ENCODE results near the gene NACC2. TPM values are rescaled to one million over a fixed set of nuclear protein-coding genes. Genes with fewer than 3 reads are reported as not detected.

Gene NACC2, protein sequence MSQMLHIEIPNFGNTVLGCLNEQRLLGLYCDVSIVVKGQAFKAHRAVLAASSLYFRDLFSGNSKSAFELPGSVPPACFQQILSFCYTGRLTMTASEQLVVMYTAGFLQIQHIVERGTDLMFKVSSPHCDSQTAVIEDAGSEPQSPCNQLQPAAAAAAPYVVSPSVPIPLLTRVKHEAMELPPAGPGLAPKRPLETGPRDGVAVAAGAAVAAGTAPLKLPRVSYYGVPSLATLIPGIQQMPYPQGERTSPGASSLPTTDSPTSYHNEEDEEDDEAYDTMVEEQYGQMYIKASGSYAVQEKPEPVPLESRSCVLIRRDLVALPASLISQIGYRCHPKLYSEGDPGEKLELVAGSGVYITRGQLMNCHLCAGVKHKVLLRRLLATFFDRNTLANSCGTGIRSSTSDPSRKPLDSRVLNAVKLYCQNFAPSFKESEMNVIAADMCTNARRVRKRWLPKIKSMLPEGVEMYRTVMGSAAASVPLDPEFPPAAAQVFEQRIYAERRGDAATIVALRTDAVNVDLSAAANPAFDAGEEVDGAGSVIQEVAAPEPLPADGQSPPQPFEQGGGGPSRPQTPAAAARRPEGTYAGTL
- 10 to 100 TPM; 10.9 to 25.8 (median 13.8) TPM for total RNA-seq
- long read RNA-seq, partial matches to known transcripts = 0 of 1 reads
- long read RNA-seq, other reads (novel, unspliced or antisense) = 1 of 1 reads

DNA sequence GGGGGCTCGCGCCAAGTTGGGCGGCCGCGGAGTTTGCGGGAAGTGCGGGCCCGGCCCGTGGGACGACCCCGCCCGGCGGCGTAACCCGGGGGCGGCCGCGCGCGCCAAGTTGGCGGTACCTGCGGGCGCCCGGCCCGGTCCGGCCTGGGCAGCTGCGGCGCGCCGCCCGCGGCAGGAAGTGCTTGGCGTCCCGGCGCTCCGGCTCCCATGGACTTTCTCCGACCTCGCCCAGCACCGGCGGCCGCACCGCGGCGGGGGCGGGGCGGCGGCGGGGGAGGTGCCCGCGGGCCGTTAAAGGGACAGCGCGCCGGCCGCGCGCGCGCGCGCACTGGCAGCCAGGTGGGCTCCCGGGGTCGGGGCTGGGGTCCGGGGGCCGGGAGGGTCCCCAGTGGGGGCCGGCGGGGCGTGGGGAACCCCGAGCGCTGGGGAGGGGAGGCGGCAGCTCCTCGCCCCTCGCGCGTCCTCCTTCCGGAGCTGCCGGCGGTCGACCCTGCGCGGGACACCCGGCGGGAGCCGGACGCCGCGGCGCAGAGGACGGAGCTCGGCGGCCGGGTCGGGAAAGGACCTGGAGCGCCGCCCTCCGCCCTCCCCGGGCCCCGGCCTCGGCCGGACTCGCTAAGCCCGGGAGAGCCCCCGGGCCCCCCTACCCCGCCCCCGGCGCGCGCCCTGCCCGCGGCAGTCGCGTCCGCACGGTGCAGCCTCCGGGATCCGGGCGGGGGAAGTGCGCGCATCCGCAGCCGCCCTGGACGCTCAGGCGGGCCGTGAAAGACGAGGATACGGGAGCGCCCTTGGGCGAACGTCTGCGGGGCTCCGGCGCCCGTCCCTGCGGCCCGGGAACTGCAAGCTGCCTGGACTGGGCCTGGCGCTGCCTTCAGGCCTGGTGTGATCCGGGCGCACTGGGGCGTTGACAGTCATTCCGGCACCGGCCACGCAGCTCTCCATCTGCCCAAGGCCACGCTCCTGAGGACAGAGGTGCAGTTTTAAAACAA is at the start of gene NACC2:
Gene NACC2 (minus strand): TSS at position 220 of the 989 bp plus-strand sequence. CDS start 44,768 bp downstream, outside the sequence.
- Histone ChIP-seq H3K27ac (peak within 1 kb of the TSS; percentile 68 to 90 (median 79)), H3K4me3 (peak within 1 kb of the TSS; percentile 74 to 91 (median 82)), H3K27me3 (no peaks in the 10 kb centered on the region), H3K4me1 (peaks cover 0 to 35% (median 15%) of the 10 kb centered on the region in 4 donors), H3K36me3 (no peaks in the 10 kb centered on the region), H3K9me3 (no peaks in the 10 kb centered on the region)
- 29% methylated on average over 4 of the region's 143 CpGs for WGBS (ENCODE audit: insufficient coverage, low coverage, low lambda C conversion rate, missing lambda C conversion rate)
- intact Hi-C loops (cut with DNase I) = no loop called here
- peak; percentile 84 to 88 (median 88) for DNase-seq
- ATAC-seq = peak; percentile 63 to 78 (median 66)
- TF ChIP-seq POLR2A (IDR thresholded peaks at IDR 0.05) = peak; percentile 78
- TF ChIP-seq, protein P1, sequence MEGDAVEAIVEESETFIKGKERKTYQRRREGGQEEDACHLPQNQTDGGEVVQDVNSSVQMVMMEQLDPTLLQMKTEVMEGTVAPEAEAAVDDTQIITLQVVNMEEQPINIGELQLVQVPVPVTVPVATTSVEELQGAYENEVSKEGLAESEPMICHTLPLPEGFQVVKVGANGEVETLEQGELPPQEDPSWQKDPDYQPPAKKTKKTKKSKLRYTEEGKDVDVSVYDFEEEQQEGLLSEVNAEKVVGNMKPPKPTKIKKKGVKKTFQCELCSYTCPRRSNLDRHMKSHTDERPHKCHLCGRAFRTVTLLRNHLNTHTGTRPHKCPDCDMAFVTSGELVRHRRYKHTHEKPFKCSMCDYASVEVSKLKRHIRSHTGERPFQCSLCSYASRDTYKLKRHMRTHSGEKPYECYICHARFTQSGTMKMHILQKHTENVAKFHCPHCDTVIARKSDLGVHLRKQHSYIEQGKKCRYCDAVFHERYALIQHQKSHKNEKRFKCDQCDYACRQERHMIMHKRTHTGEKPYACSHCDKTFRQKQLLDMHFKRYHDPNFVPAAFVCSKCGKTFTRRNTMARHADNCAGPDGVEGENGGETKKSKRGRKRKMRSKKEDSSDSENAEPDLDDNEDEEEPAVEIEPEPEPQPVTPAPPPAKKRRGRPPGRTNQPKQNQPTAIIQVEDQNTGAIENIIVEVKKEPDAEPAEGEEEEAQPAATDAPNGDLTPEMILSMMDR (IDR thresholded peaks at IDR 0.05) = peak in 1 of 4 donors; percentile 6

DNA sequence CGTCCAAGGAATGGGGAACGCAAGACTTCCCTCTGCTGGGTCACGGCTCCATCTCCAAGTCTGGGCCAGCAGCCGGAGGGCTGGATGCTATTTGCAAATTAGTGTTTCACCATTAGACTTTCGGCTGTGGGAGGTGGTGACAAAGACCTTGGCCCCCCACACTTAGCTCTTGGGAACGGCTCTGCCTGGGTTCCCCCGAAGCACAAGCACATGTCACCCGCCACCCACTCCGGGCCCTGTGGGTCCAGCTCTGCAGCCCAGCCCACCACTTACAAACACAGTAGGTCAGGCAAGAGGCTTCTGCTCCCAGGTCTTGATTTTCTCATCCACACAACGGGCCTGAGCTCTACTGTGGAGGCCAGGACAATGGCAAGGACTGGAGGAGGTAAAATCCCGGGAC is 49.4 kb upstream of the NACC2 start:
- Histone ChIP-seq H3K27ac (no peak overlapping the region), H3K36me3 (no peaks in the 10 kb centered on the region), H3K4me1 (no peaks in the 10 kb centered on the region), H3K9me3 (no peaks in the 10 kb centered on the region), H3K4me3 (no peak overlapping the region), H3K27me3 (no peaks in the 10 kb centered on the region)
- WGBS (ENCODE audit: insufficient coverage, low coverage, low lambda C conversion rate, missing lambda C conversion rate) = 51% methylated on average over 2 of the region's 11 CpGs
- no peak for TF ChIP-seq POLR2A (IDR thresholded peaks at IDR 0.05)
- TF ChIP-seq, protein P1 (IDR thresholded peaks at IDR 0.05) = no peak
- intact Hi-C loops (cut with DNase I) = loop anchor here in 1 of 2 donors (10.0 kb wide), 1 partner anchor 130 kb away; no protein-coding TSS in a partner anchor
- DNase-seq (peak in 1 of 3 donors; percentile 20), ATAC-seq (no peak)

DNA sequence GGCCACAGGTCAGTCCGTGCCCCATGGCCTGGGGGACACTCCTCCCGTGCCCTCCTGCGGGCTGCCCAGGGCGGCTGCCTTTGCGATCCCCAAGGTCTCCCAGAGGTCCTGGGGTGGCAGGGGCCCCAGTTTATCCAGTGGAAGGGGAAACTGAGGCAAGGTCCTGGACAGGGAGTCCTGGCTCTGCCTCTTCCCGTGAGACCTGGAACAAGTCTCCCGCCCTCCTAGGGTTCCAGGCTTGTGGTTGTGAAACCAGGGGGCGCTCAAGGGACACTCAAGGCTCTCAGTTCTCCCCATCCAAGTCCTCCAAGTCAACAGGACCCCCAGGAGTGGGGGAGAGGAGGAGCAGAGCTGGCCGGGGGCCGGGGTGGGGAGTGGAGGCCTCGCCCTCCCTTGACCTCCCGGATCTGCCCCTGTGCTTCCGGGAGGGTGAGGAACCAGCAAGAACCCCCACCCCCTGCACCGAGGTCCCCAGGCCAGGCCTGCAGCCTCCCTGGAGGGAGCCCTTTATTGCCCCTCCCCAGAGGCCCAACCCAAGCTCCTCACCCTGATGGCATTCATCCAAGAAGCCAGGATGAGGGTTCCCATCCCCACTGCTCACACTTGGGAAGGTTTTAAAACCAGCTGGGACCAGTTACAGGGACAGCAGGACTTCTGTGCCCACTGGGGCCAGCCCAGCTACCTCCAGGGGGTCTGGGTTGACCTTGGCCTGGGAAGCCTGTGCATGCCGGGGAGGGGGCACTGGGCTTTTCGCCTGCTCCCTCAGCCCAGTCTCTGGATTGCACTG is 48.3 kb upstream of the NACC2 start:
- no peak overlapping the region for H3K27ac ChIP-seq
- intact Hi-C loops (cut with DNase I) = loop anchor here in 1 of 2 donors (10.0 kb wide), 1 partner anchor 131 kb away; no protein-coding TSS in a partner anchor
- ATAC-seq = peak in 3 of 4 donors; percentile 16 to 42 (median 23)
- no peak overlapping the region for H3K4me3 ChIP-seq
- H3K9me3 ChIP-seq = no peaks in the 10 kb centered on the region
- no peaks in the 10 kb centered on the region for H3K4me1 ChIP-seq
- no peaks in the 10 kb centered on the region for H3K27me3 ChIP-seq
- peak in 1 of 3 donors; percentile 49 for DNase-seq
- TF ChIP-seq POLR2A (IDR thresholded peaks at IDR 0.05) = no peak
- TF ChIP-seq, protein P1 (IDR thresholded peaks at IDR 0.05) = peak in 3 of 4 donors; percentile 12 to 39 (median 22)
- no peaks in the 10 kb centered on the region for H3K36me3 ChIP-seq
- WGBS (ENCODE audit: insufficient coverage, low coverage, low lambda C conversion rate, missing lambda C conversion rate) = 0% methylated on average over 2 of the region's 16 CpGs

All from right lobe of liver (tissue), 6 donors.